Middle frontal gyrus (tissue), 1 donor: ENCODE results near the gene NUP88.
A peak's percentile ranks its signal among the peaks of the same experiment; 100 is the strongest.

Experiments
- DNase-seq: peaks from one replicate; pipeline ENCODE4 v3.0.0-alpha.2; 2015; ENCODE audit warnings: low spot score; ENCODE audit errors: extremely low spot score

NUP88 gene

DNA sequence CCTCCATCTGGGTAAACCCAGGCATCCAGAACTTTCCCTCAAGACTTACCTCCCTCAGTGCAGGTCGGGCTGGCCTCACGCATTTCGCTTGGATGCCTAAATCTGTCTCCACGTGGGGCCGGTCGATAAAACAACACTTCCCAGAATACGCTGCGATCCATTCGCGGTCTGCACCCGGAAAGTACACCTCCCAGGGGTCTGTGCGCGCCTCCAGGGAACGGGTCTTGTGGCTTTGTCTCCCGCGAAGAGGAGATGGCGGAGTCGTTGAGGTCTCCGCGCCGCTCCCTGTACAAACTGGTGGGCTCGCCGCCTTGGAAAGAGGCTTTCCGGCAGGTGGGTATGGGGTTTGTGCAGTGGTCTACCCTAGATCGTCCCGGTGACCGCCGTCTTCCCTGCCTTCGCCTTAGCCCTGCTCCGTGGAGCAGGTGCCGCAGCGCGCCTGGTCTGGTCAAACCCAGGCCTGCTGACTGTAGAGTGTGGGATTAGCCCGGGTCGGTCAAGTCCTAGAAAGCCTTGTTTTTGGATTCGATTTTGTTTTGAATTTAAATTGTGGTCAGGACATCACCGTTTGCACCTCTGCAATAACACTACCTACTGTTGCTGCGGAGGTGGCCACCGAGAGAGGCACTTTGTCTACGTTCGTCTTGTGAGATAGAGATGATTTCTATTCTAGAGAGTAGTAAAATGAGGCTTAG is 644 bp upstream of the NUP88 start, which contains the start of gene RPAIN:
TSS of gene RPAIN (plus strand) at position 224 of the 695 bp plus-strand sequence. CDS start at position 253, 29 bp downstream.
- peak; percentile 84 for DNase-seq

DNA sequence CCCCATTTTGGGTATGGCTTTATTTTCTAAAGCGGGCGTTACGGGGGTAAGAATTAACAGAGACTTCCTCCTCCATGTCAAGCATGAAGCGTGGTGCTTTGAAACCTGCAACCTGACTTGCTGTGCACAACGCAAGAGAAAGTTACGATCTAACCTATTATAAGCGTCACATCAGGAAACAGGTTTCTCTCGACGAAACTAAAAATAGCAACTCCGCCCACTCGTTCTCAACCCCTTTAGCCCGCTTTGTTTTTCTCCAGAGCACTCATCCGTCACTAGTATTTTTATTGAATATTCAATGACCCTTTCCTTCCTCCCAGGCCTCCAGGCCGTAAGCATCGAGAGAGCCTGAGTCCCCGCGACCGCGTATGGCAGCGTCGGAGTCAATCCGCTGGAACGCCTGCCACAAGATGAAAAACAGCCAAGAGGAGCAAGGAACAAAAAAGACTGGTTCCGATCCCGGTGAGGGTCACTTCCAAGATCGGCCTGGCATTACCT is 555 bp downstream of the NUP88 start:
- DNase-seq = no peak

GRCh38 chr17:5416901-5417300 is 2.6 kb downstream of the NUP88 start:
- no peak for DNase-seq

GRCh38 chr17:5413682-5414081 is 5.8 kb downstream of the NUP88 start:
- no peak for DNase-seq

DNA sequence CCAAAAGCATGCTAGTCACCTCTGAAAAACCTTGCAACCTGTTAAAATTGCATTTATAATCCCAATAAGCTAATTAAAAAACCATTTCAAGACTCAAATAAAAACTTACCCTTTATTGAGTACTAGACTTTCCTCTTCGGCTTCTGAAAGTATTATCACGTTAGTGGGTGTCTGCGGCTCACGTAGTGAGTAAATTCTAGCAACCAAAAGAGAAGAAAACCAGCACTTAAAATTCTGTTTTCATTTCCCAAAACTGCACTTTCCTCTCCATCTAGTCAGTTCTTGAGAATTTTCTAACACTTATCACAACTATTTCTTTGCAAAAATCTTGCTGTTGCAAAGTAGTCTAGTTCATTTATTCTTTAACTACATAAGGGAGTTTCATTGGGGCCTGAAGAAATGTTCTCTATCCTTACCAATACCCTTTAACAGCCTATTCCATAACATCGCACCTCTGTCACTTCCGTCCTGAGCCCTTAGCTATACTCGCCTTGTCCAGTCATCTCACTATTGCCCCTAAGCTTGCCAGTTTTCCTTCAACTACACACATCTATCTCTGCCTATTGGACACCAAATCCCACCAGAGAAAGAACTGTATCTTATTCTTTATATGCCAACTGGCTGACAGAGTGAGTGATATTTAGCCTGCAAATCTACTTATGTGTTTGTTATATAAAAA is 8.7 kb downstream of the NUP88 start:
- DNase-seq = no peak

DNA sequence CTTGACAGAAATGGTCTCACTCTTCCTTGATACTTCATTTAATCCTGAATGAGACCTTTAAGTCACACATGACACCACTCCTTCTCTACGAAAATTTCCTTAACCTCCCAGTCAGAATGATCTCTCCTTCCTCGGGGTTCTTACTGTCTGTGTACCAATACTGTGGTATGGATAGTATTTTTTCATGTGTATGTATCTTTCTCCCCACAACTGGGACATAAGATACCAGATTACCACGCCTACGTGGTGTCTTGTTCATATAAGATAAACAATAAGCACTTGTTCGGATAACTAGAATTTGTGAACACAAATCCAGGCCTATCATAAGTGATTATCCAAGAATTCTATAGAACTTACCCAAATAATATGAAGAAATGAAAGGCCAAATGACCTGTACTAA is 11.3 kb downstream of the NUP88 start:
- no peak for DNase-seq

GRCh38 chr17:5405400-5405799 is 14.1 kb downstream of the NUP88 start:
- no peak for DNase-seq

GRCh38 chr17:5399767-5400166 is 19.7 kb downstream of the NUP88 start:
- DNase-seq = no peak

GRCh38 chr17:5396612-5397011 is 22.9 kb downstream of the NUP88 start:
- no peak for DNase-seq

GRCh38 chr17:5391678-5392077 is 27.8 kb downstream of the NUP88 start:
- DNase-seq = no peak

DNA sequence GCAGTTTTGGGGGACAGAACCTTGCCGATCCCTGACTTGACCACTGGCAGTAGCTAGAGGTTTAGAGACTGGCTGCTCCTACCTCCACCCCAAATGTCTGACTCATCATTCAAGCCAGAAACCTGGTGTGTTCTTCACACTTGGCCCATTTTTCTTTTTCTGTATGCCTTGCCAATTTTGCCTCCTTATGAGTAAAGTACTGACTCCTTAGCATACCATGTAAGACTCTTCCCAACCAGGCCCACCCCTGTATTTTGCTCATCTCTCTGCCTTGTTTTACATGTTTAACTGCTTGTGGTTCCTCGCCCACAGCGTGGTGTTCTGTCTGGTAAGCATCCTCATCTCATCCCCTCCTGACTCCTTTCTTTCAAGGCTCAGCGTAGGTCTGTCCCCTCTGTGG is 37.9 kb downstream of the NUP88 start:
- no peak for DNase-seq

DNA sequence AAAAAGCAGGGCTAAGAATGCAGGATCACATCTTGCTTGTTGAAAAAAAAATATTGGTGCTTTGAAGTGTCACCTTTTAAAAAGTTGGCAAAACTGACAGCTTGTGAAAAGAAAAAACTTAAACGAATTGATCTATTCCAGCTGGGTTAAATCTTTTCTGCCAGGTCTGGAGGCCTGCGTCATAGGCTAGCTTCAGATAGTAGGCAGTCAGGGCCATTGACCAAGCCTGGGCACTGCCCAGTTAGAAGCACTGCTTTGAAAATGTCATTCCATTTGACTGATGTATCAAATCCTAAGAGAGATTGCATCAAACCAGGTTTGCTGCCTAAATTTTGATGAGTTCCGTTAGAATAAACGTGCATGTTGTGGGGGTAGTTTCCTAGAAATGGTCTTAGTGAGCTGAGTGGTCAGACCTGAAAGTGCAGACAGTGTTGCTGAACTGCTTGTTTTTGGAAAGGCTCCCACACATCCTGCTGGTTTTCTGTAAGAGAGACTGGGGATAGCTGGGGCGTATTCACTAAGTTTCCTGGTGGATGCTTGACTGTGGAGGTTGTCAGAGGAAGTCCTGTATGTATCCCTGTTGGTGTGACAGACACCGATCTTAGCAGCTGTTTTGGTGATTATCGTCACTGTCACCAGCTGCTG is 38.8 kb downstream of the NUP88 start:
- DNase-seq = no peak

DNA sequence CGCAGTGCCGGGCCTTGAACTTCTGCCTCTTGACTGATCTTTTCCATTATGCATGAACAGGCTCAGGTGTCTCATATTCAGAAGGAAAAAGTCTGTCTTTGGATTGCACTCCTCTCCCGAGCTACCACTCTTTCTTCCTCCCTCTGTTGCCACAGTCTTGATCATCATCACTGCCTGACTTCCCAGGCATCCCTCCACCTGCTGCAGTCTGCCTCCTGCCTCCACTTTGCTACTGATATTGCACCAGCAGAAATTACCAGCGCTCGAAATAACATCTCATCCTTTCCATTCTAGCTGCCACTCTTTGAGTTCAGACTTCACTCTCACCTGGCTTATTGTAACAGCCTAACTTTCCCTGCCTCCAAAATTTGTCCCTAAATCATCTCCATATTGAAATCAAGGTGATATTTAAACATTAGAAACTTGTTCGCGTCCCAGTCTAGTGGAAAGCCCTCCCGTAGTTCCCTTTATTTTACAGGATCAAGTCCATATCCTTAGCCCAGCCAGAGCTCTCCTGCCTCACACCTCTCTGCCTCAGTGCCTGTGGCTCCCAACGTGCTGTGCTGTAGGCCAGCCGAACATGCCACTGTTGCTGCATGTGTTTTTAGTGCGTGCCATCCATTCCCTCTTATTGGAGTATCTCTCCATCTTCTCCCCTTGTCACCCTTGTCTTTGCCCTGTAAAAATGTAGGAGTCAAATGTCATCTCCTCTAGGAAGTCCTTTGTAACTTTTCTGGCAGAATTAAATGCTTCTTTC is 39.9 kb downstream of the NUP88 start:
- DNase-seq = no peak

DNA sequence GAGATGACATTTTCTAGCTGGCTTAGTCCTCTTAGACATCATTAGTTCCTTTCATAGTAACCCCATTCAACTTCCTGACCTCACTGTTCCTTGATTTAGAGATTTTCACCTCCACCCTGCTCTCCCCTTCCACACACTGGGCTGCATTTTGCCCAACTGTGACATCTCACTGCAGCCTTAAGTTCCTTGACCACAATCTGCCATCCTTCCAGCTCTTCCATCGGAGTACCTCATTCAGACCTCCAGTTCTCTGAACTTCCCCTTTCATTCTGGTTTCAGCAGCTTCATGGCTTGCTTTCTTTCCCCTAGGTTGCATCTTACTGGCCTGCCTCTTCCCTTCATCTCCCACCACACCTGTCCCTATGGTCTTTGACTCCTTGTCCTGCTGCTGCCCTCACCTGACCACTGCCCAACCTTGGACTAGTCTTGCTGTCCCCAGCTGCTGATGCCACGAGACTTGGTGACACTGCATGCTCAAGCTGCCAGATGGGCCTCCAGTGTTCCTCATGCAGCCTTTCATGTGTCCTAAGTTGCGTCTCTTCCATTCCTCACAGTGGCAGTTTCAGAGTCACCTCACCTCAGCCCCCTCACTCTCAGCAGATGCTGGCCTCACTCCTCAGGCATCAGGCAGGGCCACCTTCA is 40.8 kb downstream of the NUP88 start:
- DNase-seq = no peak

GRCh38 chr17:5373112-5373511 is 46.4 kb downstream of the NUP88 start:
- DNase-seq = no peak

DNA sequence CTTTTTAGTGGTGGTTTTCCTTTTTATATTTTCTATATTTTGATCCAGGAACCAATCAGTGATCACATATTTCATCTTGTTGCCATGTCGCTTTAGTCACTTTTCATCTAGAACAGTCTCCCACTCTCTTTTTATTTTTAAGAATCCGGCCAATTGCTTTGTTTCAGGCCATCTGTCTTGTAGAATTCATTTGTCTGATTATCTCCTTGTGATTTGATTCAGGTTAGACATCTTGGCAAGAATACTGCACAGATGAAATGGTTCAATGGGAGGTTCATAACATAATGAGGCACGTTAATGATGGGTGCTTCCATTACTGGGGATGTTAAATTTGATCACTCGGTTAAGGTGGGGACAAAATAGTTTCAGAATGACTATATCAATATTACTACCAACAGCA is 49.1 kb downstream of the NUP88 start:
- no peak for DNase-seq

DNA sequence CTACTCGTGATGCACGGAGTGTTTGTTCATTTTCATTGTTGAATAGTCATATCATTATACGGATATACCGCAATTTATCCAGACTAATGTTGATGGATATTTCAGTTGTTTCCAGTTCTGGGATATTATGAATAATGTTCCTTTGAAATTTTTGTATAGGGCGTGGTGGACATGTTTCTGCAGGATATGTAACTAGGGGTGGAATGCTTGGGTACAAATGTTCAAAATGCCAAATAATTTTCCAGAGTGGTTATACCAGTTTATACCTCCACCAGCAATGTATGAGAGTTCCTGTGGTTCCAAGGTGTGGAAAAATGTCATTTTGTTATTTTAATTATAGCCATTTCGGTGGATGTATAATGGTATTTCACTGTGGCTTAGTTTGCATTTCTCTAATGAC is 53.6 kb downstream of the NUP88 start:
- no peak for DNase-seq

DNA sequence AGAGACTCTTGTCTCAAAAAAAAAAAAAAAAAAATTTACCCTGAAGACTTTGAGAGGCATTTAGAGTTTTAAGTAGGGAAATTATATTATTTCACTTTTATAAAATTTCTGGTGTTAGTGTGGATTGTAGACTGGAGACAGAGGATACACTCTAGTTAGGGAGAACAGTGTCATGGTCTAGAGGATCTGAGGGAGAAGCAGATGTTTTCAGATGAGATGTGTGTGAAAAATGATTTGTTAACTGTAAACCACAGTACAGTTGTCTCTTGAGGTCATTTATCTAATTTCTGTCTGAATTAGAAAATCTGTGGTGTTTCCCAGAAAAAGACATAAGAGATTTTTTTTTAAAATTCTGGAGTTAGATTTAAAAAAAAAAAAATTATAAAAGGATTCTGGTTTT is 54.8 kb downstream of the NUP88 start:
- DNase-seq = no peak

GRCh38 chr17:5364156-5364555 is 55.3 kb downstream of the NUP88 start:
- DNase-seq = no peak

GRCh38 chr17:5362162-5362811 is 57.2 kb downstream of the NUP88 start:
- no peak for DNase-seq

DNA sequence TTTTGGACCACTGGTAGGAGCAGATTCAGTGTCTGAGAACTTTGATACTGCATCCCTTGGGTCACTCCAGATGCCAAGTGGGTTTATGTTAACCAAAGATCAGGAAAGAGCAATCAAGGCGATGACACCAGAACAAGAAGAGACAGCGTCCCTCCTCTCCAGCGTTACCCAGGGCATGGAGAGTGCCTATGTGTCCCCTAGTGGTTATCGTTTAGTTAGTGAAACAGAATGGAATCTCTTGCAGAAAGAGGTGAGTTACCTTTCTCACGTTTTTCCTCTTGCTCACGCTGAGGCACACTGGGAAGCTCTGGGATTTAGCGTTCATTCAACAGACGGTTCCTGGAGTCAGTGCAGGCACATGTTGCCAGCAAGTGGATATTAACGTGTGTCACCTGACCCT is 58.0 kb downstream of the NUP88 start:
- no peak for DNase-seq
